GM18517 (cell line): ENCODE measurements around the gene HSD17B12.

ENCODE experiments used
- ATAC-seq: cut with Tn5 transposase; IDR thresholded peaks from one replicate; pipeline ENCODE4 v1.9.1; 2021; ENCODE audit warnings: mild to moderate bottlenecking, moderate library complexity; ENCODE audit not compliant: unreplicated experiment

The HSD17B12 gene

DNA sequence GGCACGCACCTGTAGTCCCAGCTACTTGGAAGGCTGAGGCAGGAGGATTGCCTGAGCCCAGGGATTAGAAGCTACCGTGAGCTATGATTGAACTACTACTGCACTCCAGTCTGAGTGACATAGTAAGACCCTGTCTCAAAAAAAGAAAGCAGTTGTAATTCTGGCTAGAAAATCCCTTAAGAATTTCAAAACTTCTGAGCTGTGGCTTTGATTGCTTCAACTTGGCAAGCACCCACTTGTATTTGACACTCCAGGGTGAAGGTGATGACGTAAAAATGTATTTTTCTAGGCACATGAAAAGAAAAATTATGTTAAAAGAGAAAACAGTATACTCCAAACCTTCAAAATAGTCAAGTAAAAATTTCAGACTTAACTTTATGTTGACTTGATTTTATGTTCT is 176.5 kb downstream of the HSD17B12 start:
- no peak for ATAC-seq

DNA sequence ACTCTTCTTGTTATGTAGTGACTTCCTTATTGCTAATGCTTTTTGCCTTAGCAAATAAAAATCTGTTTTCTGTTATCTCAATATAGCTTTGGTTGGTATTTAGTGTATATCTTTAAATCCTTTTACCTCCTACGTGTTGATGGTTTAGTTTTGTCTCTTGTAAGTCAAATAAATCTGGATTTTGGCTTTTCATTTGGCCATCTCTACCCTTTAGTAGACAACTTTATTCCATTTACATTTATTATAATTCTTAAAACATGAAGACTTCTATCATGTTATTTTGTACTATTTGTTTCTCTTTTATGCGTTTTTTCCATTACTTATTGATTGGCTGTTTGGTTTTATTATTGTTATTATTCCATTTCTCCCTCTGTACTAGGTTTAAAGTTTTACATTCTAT is 180.6 kb downstream of the HSD17B12 start:
- ATAC-seq, result no peak

DNA sequence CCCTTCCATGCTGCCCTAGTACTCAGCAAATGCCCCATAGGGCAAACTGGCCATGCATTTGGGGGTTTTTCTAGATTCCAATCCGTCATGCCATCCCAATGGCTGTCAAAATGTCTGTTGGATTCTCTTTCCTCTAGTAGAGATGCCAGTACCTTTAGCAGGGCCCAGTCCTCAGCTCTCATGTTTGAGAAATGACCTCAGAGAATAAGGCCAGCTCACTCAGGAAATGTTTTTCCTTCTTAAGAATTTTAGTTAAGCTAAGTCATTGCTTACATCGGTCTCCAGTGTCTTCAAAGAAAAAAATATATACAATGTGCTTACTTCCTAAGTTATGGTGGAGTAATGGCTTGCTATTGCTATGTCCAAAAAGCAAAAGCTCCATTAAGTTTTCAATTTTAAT is 186.0 kb downstream of the HSD17B12 start:
- ATAC-seq, result no peak

DNA sequence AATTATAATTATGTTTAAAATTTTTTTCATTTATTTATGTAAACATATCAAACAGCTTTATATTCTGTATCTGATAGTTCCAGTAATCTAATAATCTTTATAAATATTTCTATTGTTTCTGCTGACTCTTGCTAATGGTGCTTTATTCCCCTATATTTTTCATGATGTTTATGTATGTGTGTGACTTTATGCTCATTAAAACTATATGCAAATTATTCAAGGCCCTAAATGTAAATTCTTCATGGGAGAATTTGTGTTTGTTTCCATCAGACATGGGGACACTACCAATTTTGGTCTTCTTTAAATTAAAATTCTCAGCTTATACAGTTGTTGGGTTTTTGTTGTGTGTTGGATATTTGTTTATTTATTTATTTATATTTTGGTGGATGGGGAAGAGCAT is 186.4 kb downstream of the HSD17B12 start:
- no peak for ATAC-seq

DNA sequence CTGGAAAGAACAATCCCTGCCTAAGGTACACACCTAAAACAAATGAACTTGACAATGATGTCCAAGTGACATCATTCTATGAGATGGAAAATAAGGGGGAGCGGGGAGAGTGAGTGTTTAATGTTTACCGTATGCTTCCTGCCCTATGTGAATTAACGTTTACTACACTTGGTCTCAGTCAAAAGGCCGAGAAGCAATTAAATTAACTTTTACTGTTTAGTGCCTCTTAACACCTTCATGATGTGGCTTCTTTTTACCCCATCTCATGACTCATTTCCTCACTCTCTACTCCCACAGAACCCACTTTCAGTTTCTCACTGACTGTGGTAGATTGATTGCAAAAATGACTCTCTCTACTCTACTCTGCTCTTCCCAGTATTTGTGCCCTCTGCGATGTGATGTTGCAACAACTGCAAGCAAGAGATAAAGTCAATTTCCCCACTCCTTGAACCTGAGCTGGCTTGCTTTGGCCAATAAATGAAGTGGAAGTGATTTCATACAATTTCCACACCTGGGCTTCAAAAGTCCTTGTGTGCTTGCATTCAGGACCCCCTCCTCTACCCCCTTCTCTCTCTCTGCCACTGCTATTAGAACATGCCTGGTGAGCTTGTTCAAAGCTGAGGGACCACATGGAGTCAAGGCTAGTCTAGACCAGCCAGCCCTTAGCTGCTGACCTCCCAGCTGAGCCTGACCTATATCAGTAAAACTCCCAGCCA is 188.5 kb downstream of the HSD17B12 start:
- ATAC-seq, result peak; percentile 100

DNA sequence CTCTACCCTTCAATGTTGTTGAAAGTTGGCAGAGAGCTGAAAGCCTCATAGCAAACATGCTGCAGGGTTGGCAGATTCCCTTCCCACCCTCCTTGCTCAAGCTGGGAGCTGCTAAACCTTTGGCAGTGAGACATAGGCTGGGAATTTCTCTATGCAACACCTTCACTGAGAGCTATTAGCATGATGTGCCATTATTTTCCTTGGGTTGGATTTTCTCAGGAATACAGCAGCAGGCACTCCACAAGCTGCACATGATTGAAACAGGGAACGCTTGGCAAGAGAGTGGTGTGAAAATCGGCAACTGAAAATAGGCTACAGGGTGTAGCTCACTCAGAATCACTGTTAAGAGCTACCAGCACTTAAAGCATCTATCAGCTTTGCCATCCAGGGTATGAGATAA is 190.5 kb downstream of the HSD17B12 start:
- ATAC-seq, result no peak

DNA sequence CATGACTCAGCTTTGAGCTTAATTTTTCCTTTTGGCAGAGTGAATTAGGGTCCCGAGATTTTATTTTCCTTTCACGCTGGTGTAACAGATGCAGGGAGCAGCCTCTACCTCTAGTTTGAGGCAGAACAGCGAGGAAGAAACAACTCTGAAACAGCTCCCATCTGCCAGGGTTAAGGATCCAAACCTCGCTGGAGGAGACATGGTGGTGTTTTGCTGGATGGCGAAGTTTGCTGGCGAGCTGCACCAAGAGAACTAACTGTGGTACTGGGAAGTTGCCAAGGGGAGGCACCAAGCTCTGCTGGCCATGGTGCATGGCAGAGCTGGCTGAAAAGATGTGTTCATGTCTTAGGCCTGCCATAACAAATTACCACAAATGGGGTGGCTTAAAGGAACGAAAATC is 192.5 kb downstream of the HSD17B12 start:
- ATAC-seq, result no peak

DNA sequence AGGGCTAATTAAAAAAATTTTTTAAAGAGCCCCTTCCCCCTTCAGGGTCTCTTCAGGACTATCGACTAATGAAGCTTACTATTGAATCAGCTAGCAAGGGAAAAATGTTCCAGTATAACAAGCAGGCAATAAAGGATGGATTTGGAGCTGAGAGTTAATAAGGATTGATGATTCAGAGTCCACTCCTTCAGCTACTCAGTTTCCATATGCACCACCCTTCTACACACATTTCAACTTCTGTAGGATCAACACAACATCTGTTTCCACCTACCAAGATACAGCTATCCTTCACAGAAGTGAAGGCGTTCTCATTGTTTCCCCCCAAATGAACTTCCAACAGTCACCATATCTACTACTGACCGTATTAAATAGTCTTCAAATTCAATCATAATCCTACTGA is 193.5 kb downstream of the HSD17B12 start:
- ATAC-seq, result no peak

DNA sequence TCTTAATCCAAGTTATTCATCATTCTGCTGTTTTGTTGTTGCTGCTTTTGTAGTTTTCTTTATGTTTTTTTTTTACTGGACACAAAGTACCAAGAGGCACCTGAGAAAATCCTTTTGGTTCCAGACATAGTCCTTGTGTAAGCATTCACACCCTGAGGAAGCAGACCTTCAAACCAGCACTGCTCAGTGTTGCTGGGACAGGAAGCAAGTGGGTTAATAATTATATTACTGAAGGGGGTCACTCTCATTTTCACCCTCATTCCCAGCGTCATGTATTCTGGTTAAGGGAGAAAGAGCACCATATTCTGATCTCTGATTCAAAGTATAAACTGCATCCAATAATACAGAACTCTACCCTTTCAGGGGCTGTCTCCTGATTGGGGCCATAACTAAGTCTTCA is 194.2 kb downstream of the HSD17B12 start:
- no peak for ATAC-seq

DNA sequence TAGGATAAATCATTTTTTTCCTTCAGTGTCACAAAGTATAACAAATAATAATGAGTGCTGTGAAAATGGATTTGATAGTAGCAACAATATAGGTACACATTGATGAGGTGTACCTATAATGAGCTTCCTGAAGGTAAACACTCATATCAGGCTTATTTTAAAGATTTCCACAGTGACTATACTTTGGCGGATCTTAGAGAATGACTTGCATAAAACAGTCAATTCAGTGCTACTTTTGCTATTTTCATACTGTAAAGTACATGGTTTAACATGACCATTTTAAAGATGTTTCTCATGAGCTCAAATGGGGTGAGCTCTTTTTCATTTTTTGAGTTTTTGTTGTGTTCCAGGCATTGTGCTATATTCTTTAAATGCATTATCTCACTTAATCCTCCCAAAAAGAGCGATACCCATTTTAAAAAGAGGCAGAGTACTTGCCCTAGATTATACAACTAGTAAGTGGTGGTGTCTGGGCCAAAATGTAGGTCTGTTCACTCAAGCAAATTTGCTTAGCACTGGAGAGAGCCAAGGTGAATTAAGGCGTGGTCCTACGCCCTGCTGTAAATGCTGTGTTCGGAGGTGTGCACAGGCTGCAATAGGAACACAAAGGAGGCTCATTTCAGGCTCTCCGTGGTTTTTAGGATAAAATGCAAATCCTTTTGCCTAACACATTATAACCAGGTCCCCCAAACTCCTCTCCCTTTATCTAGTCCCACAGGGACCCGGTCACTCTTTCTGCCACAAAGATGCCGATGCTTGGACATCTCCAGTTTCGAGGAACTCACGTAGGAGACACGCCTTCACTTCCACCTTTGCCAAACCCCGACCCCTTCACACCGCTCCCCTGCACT is 199.5 kb downstream of the HSD17B12 start:
- ATAC-seq, result peak; percentile 8

DNA sequence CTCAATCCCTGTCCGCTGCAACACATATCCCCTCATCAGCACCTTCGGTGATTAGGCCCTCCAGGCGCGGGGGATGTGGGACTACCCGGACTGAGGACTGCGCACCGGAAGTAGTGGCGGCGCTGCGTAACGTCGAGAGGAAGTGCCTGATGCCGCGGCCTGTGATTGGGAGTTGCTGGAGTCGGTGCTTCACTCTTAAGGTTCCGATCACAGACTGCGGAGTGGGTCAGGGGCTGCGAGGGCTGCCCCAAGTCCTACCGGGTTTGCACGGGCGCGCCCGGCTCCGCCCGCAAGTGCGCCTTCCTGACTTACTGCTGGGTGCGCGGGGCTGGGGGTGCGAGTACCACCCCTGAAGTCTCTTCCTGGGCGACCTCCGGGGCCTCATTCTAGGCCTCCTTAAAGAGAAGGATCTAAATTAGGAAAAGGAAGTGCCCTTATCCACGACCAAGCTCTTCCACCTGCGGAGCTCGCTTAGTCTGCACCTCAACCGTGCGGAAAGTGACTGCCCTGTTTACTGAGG is 200.2 kb downstream of the HSD17B12 start, which contains the start of gene ALKBH3:
ALKBH3 (plus strand) TSS at position 192 of the 520 bp plus-strand sequence. CDS start 1,822 bp downstream, outside the sequence.
- ATAC-seq, result peak; percentile 96

DNA sequence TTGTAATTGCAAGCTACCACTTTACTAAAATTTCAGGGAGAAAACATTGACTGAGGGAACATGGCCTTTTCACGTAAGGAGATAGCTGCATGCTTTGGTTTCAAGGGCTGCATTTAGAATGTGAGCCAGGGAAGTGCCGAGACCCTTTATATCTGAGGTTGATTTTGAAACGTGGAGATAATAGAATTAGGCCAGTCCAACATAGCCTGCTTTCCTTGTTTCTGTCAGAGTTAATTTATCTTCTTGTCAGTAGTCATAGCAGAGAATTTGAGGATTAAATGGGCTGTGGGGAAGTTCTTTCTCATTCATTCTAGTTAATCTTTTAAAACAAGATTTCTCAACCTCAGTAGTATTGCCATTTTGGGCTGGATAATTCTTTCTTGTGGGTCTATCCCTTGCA is 212.3 kb downstream of the HSD17B12 start:
- no peak for ATAC-seq

DNA sequence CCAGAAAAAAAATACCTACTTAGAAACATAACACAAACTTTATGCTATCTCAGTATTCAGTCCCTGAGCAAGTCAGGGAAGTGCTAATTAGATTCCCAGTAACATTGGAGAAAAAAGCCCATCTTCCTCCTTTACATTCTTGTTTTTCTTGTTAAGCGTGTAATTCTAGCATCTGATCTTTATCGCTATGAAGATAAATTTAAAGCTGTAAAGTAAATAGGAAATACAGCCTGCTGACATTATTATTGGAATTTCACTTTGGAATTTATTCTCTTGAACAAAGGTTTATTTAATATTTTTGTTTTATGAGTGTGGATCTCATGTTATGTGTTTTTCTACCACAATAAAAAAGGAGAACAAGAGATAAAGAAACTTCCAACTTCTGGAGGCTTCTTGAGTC is 214.0 kb downstream of the HSD17B12 start:
- ATAC-seq, result no peak

DNA sequence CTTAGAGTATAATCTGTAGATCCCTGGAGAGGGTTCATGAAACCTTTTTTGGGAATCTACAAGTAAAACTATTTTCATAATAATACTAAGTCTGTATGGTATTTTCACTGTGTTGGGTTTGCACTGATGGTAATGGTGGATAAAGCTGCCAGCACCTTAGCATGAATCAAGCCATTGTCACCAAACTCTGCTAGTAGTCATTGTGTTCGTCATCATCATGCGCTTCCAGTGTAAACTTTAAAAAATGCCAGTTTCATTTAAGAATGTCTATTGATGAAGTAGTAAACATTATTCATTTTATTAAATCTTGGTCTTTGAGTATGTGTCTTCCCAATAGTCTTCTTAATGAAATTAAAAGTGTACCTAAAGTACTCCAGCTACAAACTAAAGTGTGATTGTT is 215.1 kb downstream of the HSD17B12 start:
- no peak for ATAC-seq

DNA sequence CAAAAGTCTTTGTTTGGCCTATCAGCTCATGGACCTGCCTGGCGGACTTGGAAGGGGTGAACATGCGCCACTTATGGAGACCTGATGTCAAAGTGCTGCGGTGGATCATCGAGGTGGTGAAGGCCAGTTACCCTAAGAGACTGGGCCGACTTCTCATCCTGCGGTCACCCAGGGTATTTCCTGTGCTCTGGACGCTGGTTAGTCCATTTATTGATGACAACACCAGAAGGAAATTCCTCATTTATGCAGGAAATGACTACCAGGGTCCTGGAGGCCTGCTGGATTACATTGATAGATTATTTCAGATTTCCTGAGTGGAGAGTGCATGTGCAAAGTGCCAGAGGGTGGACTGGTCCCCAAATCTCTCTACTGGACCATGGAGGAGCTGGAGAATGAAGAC is 218.0 kb downstream of the HSD17B12 start:
- no peak for ATAC-seq

DNA sequence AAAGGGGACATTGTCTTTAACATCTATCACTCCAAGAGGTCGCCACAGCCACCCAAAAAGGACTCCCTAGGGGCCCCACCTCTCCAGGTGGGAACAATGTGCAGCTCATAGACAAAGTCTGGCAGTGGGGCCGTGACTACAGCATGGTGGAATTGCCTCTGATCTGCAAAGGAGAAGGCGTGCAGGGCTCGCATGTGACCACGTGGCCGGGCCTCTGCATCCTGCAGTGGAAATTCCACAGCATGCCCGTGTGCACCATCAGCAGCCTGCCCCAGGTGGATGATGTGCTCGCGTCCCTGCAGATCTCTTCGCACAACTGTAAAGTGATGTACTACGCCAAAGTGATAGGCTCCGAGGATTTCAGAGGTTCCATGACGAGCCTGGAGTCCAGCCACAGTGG is 218.6 kb downstream of the HSD17B12 start:
- ATAC-seq, result no peak

DNA sequence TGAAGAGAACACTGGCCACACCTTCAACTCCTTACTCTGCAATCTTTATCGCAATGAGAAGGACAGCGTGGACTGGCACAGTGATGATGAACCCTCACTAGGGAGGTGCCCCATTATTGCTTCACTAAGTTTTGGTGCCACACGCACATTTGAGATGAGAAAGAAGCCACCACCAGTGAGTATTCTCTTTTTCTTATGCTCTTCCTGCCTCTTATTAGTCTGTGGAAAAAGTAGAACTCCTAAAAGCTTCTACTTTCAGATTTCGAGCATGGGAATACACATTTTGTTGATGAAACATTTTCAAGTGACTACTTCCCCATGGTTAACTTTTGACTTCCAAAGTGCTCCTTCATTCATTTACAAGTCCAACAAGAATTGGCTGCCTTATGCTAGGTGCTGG is 221.0 kb downstream of the HSD17B12 start:
- ATAC-seq, result no peak

DNA sequence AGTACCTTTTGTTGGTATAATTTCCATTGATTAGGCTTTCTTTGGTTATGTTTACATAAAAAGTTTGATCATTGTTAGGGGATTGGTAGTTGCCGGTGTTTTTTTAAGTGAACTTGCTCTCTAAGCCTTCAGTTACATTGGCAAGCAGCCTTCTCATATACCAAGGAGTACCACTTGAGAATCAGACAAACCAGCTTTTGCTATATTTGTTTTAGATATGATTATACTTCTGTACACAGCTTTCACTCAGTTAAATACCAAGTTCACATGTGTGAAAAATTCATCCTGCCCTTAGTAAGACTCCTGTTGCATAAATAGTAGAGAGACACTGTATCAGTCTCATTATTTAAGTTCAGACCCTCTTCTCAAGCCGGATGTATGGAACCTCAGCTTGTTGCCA is 222.5 kb downstream of the HSD17B12 start:
- ATAC-seq, result no peak

DNA sequence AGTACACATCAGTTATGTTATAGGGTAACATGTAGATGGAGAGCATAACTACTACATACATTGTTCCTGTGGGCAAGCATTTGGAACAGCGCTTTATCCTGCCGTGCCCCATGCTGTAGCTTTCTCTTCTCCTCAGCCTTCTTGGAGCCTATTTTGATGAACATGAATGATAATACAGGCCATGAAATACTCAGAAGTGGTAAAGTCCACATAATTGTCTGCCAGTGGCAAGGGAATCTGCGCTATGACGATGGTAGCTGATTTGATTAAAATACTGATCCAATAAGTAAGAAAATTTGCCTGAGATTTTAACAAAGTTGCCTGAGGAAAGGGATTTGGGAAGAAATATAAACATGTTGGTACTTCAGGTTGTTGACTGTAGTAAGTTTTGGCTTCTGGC is 223.4 kb downstream of the HSD17B12 start:
- no peak for ATAC-seq

DNA sequence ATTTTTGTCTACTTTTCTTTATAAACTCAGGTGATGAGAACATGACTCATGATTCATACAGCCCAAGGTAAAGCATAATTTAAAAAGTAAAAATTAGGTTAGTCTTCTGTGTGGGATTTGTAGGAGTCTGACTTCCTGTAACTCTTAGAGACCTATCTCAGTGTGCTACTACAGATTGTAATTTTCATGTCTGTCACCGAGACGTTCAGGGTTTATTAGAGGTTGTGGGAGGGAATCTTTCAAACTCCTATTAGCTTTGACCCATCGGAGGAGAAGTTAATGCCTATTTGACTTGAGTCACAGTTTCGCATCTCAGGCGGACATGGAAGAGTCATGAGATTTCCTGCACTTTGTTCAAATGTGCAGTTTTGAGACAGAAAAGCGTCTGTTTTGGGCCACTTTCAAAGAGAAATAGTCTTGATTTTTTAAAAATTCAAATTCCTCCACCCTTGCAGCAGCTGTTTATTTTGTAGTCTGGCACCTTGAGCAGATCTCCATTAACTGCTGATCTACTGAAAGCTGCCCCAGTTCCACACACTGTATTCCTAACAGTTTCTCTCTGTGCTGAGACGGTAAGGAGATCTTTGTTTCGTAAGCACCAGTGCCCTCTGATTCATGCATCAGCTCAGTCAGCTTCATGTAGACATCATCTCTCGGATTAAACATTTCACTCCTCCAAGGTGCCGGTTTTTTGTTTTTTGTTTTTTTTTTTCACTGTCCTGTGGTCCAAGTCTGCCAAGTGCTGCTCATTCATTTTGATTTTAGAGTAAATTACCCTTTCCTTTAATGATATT is 224.4 kb downstream of the HSD17B12 start:
- ATAC-seq, result no peak

DNA sequence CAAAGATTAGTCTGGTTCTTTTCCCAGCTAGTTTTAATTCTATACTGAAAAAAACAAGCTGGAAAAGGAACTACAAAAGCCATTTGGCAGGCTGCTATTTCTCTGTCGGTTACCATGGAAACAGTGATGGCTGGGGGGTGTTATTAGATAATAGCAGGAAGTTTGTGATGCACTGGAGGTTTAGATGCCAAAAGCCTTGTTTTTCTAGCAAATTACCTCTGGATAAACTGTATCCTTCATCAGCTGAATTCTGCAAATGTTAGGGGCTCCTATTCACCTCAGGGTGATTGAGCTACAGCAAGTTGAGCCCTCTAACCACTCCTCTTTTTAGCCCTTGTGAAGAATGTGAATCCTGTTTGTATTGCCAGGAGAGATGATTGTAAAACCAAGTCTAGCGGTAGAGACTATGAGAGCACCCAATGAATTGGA is 225.3 kb downstream of the HSD17B12 start:
- ATAC-seq, result no peak
